ENCODE data around the gene CDYL2.
A peak's percentile ranks its signal among the peaks of the same experiment; 100 is the strongest.
"Not testable (repeated sequence)": the region's sequence is repeated elsewhere in the genome, so short reads cannot be mapped to it uniquely, and the experiment has no call there.

The CDYL2 gene, protein sequence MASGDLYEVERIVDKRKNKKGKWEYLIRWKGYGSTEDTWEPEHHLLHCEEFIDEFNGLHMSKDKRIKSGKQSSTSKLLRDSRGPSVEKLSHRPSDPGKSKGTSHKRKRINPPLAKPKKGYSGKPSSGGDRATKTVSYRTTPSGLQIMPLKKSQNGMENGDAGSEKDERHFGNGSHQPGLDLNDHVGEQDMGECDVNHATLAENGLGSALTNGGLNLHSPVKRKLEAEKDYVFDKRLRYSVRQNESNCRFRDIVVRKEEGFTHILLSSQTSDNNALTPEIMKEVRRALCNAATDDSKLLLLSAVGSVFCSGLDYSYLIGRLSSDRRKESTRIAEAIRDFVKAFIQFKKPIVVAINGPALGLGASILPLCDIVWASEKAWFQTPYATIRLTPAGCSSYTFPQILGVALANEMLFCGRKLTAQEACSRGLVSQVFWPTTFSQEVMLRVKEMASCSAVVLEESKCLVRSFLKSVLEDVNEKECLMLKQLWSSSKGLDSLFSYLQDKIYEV

DNA sequence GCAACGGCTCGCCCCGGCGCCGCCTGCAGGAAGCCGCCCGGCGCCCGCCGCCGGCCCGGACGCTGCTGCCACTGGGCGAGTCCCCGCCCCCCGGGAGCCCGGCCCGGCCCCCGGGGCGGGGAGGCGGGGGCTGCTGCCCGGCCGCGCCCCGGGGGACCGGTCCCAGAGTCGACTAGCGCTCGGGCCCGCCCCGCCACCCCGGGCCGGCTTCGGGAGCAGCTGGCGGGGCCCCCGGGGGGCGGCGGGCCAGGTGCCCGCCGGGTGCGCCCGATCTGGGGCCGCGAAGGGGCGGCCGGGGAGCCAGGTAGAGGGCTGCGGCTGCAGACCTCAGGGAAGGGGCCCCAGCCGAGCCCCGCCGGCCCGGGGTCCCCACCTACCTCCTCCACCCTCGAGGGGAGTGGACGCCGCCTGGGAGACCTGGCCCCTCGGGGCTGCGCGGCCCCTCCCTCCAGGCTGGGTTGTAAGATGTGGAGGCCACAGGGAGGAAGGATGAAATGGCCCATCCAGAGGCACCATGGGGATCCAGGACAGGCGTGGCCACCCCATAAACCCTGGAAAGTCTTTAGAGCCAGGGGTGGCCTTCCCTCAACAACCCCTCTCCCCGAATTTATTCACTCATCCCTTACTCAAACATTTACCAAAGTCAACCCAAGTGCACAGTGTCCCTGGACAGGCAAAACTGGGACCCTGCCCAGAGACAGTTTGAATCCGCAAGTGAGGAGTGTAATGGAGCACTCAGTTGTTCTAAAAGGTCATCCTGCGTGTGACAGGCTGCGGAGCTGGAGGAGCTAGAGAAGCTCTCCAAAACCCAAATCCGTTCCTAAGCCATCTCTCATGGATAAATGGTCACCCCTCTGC, at the start of gene CDYL2:
Gene CDYL2 (minus strand): TSS at position 73 of the 858 bp plus-strand sequence. CDS start 425 bp downstream, outside the sequence.
- DNase-seq = peak; percentile 53 to 62

DNA sequence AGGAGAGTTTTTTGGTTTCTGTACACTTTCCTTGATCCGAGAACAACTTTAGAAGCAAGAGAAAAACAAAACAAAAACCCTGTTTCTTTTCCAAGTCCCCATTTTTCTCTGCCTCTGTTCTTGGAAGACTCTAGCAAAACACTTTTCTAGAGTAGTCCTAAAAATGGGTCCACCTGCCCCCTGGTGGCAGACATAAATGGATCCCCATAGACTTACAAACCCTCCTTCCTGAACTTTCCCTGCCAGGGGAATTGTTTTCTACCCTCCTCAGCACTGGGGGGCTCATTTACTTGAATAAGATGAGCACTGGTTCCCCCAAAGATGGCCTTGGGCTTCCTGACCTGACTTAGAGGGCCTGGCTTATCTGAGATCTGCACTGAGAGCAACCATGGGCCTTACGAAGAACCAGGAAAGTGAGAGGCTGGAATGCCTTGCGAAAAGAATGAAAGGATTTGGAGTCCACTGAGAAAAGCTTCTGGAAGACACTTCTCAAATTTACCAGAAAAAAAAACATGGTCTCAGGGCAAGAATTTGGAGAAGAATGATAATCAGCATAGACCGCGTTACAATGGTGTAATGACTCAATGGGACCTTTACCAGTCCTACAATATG, 48.0 kb upstream of the CDYL2 start:
- peak in 1 of 2 donors; percentile 47 for DNase-seq

DNA sequence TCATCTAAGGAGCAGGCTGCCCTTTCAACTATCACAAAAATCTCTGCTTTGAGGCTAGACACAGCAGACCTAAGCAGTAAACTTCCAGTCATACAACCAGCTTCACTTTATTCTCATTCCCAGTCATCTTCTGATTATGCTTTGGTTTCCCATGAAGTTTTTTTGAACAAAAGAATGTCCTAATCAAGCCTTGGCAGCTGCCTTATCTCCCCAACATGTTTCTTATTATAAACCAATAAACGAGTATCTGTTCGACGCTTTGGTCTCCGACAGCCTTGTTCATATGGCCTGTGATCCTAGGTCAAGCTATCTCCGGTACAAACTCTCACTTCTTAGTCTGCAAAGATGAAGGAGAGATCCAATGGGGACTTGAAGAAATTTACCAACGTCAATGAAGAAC, 47.4 kb upstream of the CDYL2 start:
- DNase-seq = no peak

DNA sequence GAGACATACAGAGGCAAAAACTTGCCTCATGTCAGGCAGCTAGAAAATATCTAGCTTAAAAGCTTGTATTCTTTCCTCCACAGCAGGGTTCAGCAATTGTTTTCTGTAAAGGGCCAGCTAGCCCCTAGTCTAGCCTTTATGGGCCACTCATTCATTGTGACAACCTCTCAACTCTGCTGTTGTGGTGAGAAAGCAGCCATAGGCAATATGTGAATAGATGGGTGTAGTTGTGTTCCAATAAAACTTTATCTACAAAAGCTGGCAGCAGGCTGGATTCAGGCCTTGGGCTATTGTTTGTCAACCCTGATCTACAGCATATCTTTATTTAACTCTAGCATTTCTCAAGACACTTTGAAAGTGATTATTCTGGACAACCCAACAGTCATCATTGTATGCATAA, 46.4 kb upstream of the CDYL2 start:
- DNase-seq = no peak

DNA sequence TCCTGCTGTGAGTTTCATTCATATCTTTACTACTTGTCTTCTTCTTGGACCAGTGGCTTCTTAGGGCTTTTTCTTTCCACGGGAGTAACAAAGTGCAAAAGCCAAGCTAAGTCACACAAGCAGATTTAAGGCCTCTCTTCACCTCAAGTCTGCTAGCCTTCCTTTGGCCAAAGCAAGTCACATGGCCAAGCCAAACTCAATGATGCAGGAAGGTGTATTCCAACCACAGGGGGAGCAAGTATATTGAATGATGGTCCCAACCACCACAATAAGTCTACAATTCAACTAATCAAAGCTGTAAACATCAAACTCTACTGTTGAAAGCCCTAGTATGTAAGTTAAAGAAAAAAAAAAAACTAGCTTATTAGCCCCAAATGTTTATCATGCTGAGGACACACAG, 44.5 kb upstream of the CDYL2 start:
- DNase-seq = no peak

DNA sequence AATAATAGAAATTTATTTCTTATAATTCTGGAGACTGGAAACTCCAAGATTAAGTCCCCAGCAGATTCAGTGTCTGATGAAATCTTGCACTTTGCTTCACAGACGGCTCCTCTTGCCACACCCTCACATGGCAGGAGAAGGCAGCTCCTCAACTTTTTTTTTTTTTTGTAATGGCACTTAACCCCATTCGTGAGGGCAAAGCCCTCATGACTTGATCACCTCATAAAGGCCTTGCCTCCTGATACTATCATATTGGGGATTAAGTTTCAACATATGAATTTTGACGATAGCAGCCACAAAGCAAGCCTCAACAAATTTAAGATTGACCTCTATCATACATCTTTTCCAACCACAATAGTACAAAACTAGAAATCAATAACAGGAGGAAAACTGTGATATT, 42.3 kb upstream of the CDYL2 start:
- DNase-seq = no peak

DNA sequence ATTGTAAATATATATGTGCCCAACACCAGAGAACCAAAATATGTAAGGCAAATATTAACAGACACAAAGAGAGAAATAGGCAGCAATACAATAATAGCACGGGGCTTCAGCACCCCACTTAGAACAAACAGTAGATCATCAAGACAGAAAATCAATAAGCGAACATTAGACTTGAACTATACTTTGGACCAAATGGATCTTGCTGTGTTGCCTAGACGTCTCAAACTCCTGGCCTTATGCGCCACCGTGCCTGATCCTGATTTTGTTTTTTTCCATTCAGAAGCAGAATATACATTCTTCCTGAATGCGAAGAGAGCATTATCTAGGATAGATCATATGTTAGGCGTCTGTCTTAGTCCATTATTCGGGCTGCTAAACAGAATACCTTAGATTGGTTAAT, 41.9 kb upstream of the CDYL2 start:
- DNase-seq = no peak

DNA sequence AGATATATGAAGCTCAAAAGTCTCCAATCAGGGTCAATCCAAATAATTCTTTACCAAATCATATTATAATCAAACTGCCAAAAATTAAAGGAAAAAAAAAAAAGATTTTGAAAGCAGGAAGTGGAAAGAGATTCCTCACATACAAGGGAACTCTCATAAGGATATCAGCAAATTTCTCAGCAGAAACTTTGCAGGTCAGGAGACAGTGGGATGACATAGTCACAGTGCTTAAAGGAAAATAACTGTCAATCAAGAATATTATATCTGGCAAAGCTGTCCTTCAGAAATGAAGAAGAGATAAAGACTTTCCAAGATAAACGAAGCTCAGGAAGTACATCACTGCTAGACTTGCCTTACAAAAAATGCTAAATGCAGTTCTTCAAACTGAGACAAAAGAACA, 40.0 kb upstream of the CDYL2 start:
- DNase-seq = no peak

DNA sequence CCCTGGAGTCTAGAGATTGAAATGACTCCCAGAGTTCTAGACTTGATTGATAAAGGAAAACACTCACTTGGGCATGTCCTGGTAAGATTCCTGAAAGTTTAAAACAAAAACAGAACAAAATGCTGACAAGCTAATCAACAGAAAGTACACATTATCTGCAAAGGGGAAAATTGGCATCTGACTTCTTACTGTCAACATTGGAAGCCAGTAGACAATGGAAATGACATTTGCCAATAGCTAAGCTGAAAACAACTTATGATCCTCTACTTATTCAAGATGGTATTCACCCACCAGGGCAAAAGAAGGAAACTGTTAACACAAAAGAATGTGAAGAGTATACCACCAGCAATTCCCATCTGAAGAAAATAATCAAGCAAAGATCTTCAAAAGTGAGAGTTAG, 36.8 kb upstream of the CDYL2 start:
- no peak for DNase-seq

DNA sequence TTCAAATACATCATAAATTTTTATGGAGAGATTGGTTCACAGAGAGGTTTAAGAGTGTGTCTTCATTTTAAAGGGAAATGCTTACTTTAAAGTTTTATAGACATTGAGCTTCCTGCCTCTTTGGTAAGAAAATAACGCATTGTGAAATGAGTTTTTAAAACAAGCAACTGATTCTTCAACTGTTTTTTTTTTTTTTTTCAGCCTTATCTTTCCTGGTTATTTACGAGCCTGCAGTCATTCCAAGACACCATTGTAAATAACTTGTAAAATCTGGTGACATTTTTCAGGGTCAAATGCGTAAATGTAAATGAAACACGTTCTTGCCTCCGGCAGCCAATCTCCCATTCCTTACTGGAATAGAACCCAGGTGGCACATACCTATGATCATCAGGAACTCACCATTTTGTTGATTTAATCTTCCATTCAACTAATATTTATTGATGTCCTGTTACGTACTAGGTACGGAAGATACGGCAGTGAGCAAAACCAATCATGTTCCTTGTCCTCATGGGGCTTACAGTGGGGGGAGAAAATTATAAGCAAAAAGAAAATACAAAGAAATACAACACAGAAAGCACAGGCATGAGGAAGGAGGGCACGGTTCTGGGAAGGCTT, 33.2 kb upstream of the CDYL2 start:
- no peak for DNase-seq

DNA sequence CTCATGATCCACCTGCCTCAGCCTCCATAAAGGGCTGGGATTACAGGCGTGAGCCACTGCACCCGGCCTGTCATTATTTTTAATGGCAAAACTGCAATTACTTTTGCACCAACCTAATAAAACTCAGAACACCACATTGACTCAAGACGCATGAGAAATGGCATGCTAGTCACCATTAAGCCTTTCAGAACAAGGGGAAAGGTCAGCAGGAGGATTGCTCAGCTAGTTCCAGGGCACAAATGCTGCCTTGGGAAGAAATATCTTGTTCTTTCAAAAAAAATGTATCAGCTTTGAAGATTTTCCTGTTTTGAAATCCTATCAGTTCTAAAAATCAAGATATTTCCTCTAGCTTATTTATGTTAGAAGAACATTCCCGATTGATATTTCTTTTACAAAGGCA, 32.4 kb upstream of the CDYL2 start:
- no peak for DNase-seq

DNA sequence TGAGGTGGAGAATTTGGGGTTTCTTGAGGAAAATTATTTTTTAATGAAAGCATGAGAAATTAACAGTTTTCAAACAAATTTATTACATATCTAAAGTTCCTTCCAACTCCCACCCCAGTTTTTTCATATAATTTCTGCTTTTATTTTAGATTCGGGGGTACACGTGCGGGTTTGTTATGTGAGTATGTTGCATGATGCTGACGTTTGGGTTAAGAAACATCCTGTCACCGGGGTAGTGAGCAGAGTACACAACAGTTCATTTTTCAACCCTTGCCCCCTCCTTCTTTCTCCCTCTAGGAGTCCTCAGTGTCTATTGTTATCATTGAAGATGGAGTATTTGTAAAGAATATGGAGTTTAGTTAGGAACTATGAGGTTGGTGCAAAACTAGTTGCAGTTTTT, 31.8 kb upstream of the CDYL2 start:
- no peak for DNase-seq

DNA sequence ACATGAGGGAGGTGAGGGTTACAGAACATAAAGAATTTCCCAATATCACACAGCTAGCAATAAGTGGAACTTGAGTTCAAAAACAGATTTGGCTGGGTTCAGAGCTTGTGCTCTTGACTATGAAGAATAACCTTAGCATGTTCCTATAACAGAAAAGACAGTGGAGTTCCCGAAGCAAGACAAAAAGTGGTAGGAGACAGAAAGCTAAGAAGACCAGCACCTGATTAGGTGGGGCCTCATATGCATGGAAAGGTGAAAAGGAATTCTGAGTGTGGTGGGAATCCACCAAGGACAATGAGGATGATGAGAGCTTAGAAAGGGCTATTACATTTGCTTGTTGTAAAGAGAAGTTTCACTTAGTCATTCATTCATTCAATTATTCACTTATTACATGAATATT, 26.6 kb upstream of the CDYL2 start:
- DNase-seq = no peak

DNA sequence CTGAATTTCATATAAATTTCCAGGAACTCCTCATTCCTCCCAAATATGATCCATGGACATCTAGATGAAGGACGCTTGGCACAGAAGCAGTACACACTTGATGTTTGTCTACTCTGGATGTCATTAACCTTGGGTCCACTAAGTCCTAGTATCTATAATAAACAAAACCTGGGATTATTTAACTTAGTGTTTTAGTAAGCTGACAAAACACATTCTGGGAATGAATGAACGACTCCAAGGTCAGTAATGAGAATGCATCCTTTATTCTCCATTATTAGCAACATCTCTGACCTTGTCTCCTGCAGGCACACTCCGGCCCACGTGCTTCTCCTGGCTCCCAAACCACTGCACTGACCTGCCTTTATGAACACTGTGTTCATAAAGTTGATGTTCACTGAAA, 24.1 kb upstream of the CDYL2 start:
- DNase-seq = no peak

DNA sequence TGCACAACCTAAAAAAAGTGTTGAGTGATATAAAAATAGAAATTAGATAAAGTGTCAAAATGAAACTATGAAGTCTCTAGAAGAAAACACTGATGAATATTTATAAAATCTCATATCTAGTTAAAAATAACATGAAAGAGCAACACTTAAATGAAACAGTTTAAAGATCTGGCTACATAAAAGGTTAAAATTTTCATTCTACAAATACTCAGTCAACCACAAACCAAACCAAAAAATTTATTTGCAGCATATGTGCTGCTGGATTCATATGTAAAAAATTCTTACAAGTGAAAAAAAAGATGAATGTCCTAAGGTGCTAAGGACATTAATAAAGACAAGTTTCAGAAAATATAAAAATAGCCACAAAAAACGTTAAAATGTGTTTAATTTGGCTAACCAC, 22.6 kb upstream of the CDYL2 start:
- DNase-seq = no peak

DNA sequence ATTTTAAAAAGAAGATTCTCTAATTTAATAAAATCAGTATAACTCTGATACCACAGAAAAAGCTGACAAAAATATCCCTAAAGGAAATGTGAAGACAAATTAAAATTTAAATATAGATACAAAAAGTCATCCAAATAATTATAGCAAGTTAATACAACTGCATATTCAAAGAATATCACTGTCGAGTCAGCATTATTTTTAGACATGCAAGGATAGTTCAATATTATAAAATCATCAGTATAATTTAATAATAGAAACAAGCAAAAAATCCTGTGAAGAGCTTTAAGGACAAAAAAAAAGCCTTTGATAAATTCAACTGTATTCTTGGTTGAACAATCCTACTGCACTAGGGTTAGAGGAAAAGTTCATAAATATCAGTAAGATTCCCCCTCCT, 21.0 kb upstream of the CDYL2 start:
- DNase-seq = no peak

DNA sequence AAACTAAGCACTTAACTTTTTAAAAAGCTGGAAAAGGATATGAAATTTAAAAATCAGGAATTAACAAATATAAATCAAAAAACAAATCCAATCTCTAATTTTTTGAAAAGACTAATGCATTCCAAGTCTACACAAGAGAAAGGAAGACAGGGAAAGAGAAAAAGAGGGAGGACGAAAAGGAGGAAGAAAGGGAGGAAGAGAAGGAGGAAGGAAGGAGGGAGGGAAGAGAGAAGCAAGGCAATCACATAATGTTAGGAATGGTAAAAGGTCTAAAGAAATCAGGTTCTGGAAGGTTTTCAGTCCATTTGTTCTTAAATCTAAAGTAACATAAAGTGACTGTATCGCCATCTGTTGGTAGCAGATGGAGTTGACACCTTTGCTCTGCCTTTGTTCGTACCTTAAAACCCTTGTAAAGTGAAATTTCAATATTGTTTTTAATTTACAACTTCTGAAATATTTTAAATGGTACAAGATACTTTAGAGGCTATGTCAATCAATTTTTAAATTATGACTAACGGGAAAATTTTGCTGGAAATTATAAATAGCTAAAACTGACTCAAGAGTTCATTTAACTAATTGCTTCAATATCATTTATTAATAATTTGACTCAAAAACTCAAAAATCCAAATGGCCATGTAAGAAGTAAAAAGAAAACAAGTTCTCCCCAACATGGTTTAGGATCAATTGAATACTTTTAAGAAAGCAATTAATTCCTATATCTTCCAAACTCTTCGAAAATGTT, 20.4 kb upstream of the CDYL2 start:
- peak; percentile 35 to 47 for DNase-seq

DNA sequence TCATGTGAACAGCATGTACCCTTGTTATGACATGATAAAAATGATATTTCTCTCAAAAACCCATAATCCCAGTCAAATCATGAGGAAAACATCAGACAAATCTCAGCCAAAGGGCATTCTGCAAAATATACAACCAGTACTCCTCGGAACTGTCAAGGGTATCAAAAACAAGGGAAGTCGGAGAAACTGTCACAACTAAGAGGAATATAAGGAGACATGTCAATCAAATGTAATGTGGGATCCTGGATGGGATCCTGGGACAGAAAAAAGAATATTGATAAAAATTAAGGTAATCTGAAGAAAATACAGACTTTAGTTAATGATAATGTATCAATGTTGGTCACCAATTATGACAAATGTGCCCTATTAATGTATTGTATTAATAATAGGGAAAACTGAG, 15.6 kb upstream of the CDYL2 start:
- DNase-seq = no peak

DNA sequence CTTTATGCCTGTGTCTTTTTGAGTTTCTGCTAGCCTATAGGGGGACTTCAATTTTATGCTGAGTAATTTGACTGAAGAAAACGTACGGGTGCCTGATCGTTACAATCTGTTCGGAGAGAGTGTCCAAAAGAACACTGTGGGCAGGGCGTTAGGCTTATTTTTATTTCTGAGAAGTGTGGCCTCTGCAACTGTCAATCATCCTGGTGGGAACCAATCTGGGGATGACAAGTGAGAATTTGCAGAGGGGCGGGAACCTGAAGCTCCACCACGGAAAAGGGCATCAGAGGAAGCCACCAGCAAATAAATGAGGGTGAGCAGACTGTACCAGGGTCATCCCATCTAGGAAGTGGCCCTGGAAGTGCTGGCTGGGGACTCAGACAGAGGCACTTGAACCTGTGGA, 12.0 kb upstream of the CDYL2 start:
- no peak for DNase-seq

DNA sequence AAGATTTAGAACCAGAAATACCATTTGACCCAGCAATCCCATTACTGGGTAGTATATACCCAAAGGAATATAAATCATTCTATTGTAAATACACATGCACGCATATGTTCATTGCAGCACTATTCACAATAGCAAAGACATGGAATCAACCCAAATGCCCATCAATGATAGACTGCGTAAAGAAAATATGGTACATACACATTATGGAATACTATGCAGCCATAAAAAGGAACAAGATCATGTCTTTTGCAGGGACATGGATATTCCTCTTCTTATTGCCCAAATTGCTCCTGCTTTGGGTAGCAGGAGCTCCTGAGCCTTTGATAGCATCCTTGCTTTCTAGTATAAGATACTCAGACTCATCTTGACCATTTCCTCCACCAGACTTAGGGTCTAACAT, 10.9 kb upstream of the CDYL2 start:
- DNase-seq = not testable (repeated sequence)

DNA sequence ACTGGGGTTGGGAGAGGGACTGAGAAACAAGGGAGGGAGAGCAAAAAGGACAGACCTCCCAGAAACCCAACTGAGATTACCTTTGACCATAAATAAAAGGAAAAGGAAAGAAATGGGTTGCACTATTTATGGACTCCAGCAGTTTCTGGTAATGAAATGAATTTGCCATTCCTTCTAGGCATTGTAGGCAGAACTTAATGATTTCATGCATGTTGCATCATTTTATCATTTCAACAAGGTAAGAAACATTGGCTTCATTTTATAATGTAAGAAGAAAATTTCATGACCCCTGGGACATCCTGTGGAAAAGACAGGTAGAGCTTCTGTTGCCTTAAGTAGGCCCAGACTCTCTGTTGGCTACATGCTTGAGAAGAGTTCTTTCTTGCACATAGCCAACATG, 8.2 kb upstream of the CDYL2 start:
- no peak for DNase-seq

DNA sequence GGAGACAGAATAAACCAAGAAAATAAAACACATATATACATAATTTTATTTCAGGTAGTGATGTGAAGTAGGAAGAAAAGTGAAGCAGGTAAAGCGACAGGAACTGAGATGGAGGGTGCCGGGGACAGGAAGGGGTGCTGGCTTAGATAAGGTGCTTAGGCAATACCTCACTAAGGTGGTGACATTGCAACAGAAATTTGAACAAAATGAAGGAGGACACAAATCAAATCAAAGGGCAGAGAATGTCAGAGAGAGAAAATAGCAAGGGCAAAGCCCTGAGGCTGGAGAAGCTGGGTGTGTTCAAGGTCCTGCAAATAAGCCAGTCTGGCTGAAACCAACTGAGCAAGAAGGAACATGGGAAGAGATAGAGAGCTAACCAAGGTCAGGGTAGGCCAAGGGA, 5.0 kb upstream of the CDYL2 start:
- DNase-seq = no peak

All from stimulated activated CD4-positive, alpha-beta T cell treated with anti-CD3 and anti-CD28 coated beads, Interleukin-2, amount 100 ng/mL, for 24 hours (primary cell).